SU-DHL-6 (cell line): Measurements from ENCODE around the gene MT1H.

Experiments
- H2AFZ ChIP-seq: fragments of 200-600 bp; sonication (generic); 2 replicates; pipeline ENCODE4 v1.6.1; 2014; ENCODE audit warnings: low read depth, mild to moderate bottlenecking, moderate library complexity, mixed read lengths, antibody characterized with exemption, low read length; ENCODE audit not compliant: severe bottlenecking
- H3F3A ChIP-seq: fragments of 200-600 bp; shearing (Covaris generic); 2 replicates; pipeline ENCODE4 v1.6.0; 2016; ENCODE audit warnings: antibody characterized with exemption, mild to moderate bottlenecking; ENCODE audit not compliant: insufficient read depth
- H3K27ac ChIP-seq: fragments of 200-600 bp; sonication (generic); 2 replicates; pipeline ENCODE4 v1.5.1; 2016; ENCODE audit warnings: low read depth, mild to moderate bottlenecking, low read length, moderate library complexity, mixed read lengths
- H3K27me3 ChIP-seq: fragments of 200-600 bp; sonication (generic), shearing (Covaris generic); 2 replicates; pipeline ENCODE4 v1.6.0; 2014; ENCODE audit warnings: mild to moderate bottlenecking, low read length
- H3K36me3 ChIP-seq: fragments of 200-600 bp; sonication (generic); 2 replicates; pipeline ENCODE4 v1.6.1; 2014; ENCODE audit warnings: mild to moderate bottlenecking, low read length, mixed read lengths
- H3K4me2 ChIP-seq: fragments of 300-600, 200-600 bp; shearing (Covaris generic), sonication (generic); 2 replicates; pipeline ENCODE4 v1.6.0; 2014; ENCODE audit warnings: low read length, low read depth, mild to moderate bottlenecking; ENCODE audit not compliant: poor library complexity, severe bottlenecking
- H3K4me3 ChIP-seq: fragments of 200-600 bp; sonication (generic); 2 replicates; pipeline ENCODE4 v1.5.1; 2014; ENCODE audit warnings: antibody characterized with exemption, low read length, mild to moderate bottlenecking, mixed read lengths; ENCODE audit not compliant: insufficient read depth, poor library complexity, severe bottlenecking
- H3K79me2 ChIP-seq: fragments of 200-600 bp; sonication (generic); 2 replicates; pipeline ENCODE4 v1.6.1; 2014; ENCODE audit warnings: mild to moderate bottlenecking, low read length, moderate library complexity; ENCODE audit not compliant: insufficient read depth
- H3K9ac ChIP-seq: fragments of 200-600 bp; sonication (generic); 2 replicates; pipeline ENCODE4 v1.7.0; 2014; ENCODE audit warnings: mild to moderate bottlenecking, low read length
- H3K9me2 ChIP-seq: fragments of 200-600 bp; sonication (generic); replicated peaks from 2 replicates; pipeline ENCODE4 v1.6.1; 2014; ENCODE audit warnings: low read length; ENCODE audit not compliant: insufficient read depth
- H3K9me3 ChIP-seq: fragments of 200-600 bp; sonication (generic); 2 replicates; pipeline ENCODE4 v1.6.1; 2014; ENCODE audit warnings: low read length, mixed read lengths; ENCODE audit not compliant: insufficient read depth
- H4K20me1 ChIP-seq: fragments of 200-600 bp; sonication (generic); 2 replicates; pipeline ENCODE4 v1.6.1; 2014; ENCODE audit warnings: low read depth, mild to moderate bottlenecking, antibody characterized with exemption, low read length, moderate library complexity, mixed read lengths
- CTCF ChIP-seq: fragments of 200-600 bp; sonication (generic); IDR thresholded peaks from one replicate; pipeline ENCODE4 v1.5.1; 2017; ENCODE audit warnings: antibody characterized with exemption, mild to moderate bottlenecking, low read length, moderate library complexity; ENCODE audit not compliant: insufficient read depth, poor library complexity, severe bottlenecking
- EZH2phosphoT487 ChIP-seq: fragments of 200-600 bp; sonication (generic), shearing (Covaris generic); conservative IDR thresholded peaks from 2 replicates; pipeline ENCODE4 v1.6.1; 2018; ENCODE audit warnings: mild to moderate bottlenecking, antibody characterized with exemption, low read length, moderate library complexity, mixed read lengths

MT1H gene

GRCh38 chr16:56684926-56685590 is 15.4 kb downstream of the MT1H start:
- Histone ChIP-seq H3F3A (no peaks in the 10 kb centered on the region), H3K9me3 (no peaks in the 10 kb centered on the region), H3K9me2 (no peaks in the 10 kb centered on the region), H2AFZ (no peak overlapping the region), H3K27me3 (no peaks in the 10 kb centered on the region), H3K4me3 (no peak overlapping the region), H3K36me3 (no peaks in the 10 kb centered on the region), H4K20me1 (no peaks in the 10 kb centered on the region), H3K9ac (no peak overlapping the region), H3K79me2 (no peaks in the 10 kb centered on the region), H3K4me2 (no peak overlapping the region), H3K27ac (no peak overlapping the region)
- TF ChIP-seq CTCF (no peak), EZH2phosphoT487 (no peak)

- no peaks in the 10 kb centered on the region for H3K36me3 ChIP-seq
- H3K4me3 ChIP-seq: no peak overlapping the region
- no peak overlapping the region for H3K4me2 ChIP-seq
Observed at GRCh38 chr16:56686758-56687157, 17.1 kb downstream of the MT1H start.

GRCh38 chr16:56688762-56689161 is 19.1 kb downstream of the MT1H start:
- TF ChIP-seq CTCF (no peak), EZH2phosphoT487 (no peak)
- Histone ChIP-seq H4K20me1 (no peaks in the 10 kb centered on the region), H3K9ac (no peak overlapping the region), H3K79me2 (no peaks in the 10 kb centered on the region), H3F3A (no peaks in the 10 kb centered on the region), H3K27ac (no peak overlapping the region), H3K27me3 (no peaks in the 10 kb centered on the region), H3K9me2 (no peaks in the 10 kb centered on the region), H2AFZ (no peak overlapping the region), H3K9me3 (no peaks in the 10 kb centered on the region), H3K4me2 (no peak overlapping the region), H3K4me3 (no peak overlapping the region), H3K36me3 (no peaks in the 10 kb centered on the region)

More at GRCh38 chr16:56686758-56687157, 17.1 kb downstream of the MT1H start:
- no peaks in the 10 kb centered on the region for H3K27me3 ChIP-seq
- H2AFZ ChIP-seq: no peak overlapping the region
- H3K9me3 ChIP-seq: no peaks in the 10 kb centered on the region
- H3K27ac ChIP-seq: no peak overlapping the region
- TF ChIP-seq EZH2phosphoT487: no peak
- TF ChIP-seq CTCF: no peak
- no peaks in the 10 kb centered on the region for H3F3A ChIP-seq
- H3K79me2 ChIP-seq: no peaks in the 10 kb centered on the region
- H3K9me2 ChIP-seq: no peaks in the 10 kb centered on the region
- no peak overlapping the region for H3K9ac ChIP-seq
- no peaks in the 10 kb centered on the region for H4K20me1 ChIP-seq
